HEK293 (cell line): ENCODE measurements around the gene MGAM2.

Source experiments
- CTCF ChIP-seq: fragments of 450-650 bp; formaldehyde crosslinking; IDR thresholded peaks from 2 replicates; pipeline ENCODE4 v1.5.1; 2016; ENCODE audit warnings: missing biosample characterization, missing genetic modification characterization
- ZBTB17 ChIP-seq: fragments of 450-650 bp; formaldehyde crosslinking; IDR thresholded peaks from 2 replicates; pipeline ENCODE4 v1.5.1; 2016; ENCODE audit warnings: missing biosample characterization, missing genetic modification characterization
- ZNF10 ChIP-seq: fragments of 450-650 bp; formaldehyde crosslinking; IDR thresholded peaks from 2 replicates; pipeline ENCODE4 v1.5.1; 2017; ENCODE audit warnings: missing biosample characterization, missing genetic modification characterization
- ZNF19 ChIP-seq: fragments of 450-650 bp; formaldehyde crosslinking; IDR thresholded peaks from 2 replicates; pipeline ENCODE4; 2016; ENCODE audit warnings: missing biosample characterization, missing genetic modification characterization, low read depth
- ZNF561 ChIP-seq: fragments of 450-650 bp; IDR thresholded peaks from 2 replicates; pipeline ENCODE4 v1.5.1; 2018; ENCODE audit warnings: missing biosample characterization, missing genetic modification characterization, borderline replicate concordance

- TF ChIP-seq CTCF (tag by site-specific recombination), result no peak
- TF ChIP-seq ZBTB17 (tag by site-specific recombination), result no peak
- TF ChIP-seq ZNF10 (tag by site-specific recombination), result no peak
- TF ChIP-seq ZNF561 (tag by site-specific recombination), result no peak
- no peak for TF ChIP-seq ZNF19 (tag by site-specific recombination)
Observed at GRCh38 chr7:142131439-142132185, 20.1 kb downstream of the MGAM2 start.
